ENCODE results near the gene OLAH.

Gene OLAH

DNA sequence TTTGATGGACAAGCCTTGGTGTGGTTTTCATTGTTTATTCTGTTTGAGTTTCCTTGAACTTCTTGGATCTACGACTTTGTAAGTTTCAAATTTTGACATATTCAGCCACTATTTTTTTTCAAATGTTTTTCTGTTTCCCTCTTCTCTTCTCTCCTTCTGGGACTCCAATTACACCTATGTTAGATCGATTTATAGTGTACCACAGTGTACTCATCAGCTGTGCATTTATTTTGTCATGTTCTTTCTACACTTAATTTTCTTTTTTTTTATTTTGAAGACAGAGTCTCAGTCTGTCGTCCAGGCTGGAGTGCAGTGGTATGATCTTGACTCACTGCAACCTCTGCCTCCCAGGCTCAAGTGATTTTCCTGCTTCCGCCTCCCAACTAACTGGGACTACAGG is 16.2 kb downstream of the OLAH start:
- no peak overlapping the region for H3K27ac ChIP-seq
- TF ChIP-seq, protein P1, sequence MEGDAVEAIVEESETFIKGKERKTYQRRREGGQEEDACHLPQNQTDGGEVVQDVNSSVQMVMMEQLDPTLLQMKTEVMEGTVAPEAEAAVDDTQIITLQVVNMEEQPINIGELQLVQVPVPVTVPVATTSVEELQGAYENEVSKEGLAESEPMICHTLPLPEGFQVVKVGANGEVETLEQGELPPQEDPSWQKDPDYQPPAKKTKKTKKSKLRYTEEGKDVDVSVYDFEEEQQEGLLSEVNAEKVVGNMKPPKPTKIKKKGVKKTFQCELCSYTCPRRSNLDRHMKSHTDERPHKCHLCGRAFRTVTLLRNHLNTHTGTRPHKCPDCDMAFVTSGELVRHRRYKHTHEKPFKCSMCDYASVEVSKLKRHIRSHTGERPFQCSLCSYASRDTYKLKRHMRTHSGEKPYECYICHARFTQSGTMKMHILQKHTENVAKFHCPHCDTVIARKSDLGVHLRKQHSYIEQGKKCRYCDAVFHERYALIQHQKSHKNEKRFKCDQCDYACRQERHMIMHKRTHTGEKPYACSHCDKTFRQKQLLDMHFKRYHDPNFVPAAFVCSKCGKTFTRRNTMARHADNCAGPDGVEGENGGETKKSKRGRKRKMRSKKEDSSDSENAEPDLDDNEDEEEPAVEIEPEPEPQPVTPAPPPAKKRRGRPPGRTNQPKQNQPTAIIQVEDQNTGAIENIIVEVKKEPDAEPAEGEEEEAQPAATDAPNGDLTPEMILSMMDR (conservative IDR thresholded peaks at IDR 0.05), result no peak

DNA sequence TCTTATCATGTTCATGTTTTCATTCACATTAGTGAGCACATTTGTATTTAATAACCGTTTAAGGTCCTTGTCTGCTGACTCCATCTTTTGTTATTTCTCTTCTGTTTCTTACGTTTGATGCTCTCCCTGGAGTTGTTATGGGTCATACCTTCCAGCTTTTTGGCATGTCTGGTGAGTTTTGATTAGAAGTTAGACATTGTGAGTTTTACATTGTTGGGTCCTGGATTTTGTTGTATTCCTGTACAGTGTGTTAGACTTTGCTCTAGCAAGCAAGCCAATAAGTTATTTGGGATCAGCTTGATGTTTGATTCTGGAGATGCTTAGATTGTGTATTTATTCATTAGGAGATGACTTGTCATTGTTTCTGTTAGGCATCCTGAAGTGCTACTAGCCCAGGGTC is 16.9 kb downstream of the OLAH start:
- TF ChIP-seq, protein P1 (conservative IDR thresholded peaks at IDR 0.05), result no peak
- H3K27ac ChIP-seq, result no peak overlapping the region

DNA sequence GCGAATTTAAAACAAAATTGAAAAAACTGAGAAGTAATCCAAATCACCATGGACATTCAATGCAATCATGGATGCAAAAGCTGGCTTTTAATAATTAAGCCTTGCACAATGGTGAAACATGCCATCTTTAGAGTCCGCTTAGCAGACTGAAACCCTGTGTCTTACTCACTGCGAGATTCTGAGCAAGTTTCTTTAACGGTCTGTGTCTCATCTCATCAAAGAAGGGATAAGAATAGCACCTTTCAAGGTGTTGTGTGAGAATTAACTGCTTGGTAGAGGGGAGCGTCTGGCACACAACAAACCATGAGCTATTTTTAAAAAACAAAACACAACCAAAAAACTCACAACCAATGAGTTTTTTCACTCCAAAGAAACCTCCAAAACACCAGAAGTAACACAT is 23.4 kb downstream of the OLAH start:
- H3K27ac ChIP-seq, result no peak overlapping the region
- TF ChIP-seq, protein P1 (conservative IDR thresholded peaks at IDR 0.05), result no peak

DNA sequence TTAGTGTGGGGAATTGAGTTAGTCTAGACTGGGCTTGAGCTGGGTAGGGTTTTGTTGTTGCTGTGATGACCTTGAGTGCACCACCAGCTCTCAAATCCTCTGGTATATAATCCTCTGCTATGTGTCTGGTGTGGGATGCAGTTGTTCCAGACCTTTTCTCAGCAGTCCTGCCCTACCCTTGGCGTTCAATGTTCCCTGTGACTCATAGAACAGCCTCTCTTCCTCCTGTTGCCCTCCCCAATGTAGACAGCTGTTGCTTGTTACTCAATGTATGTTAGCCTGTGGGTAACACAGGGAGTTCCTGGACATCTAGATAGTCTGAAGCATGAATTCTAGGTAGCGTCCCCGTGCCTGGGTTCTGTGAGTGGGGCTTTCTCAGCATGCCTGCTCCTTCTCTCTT is 25.1 kb downstream of the OLAH start:
- H3K27ac ChIP-seq, result no peak overlapping the region
- TF ChIP-seq, protein P1 (conservative IDR thresholded peaks at IDR 0.05), result no peak

DNA sequence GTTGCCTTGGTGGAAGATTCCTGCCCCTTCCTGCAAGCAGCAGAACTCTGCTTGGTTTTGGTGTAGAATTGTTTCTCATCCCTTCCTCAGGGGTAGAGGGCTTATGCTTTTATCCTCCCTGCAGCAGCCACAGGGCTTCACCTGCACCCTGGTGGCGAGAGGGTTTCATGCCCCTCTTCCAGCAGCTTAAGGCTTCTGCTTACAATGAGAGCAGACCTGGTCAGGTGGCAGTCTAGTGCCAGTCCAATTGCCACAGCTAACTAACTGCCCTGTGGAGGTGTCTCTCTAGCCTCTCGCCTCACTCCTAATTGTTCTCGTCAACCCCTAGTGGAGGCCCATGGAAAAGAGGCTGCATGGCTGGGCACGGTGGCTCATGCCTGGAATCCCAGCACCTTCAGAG is 25.5 kb downstream of the OLAH start:
- TF ChIP-seq, protein P1 (conservative IDR thresholded peaks at IDR 0.05), result 0 out of 2 replicates have a peak, but pooled peaks have one; percentile 9

DNA sequence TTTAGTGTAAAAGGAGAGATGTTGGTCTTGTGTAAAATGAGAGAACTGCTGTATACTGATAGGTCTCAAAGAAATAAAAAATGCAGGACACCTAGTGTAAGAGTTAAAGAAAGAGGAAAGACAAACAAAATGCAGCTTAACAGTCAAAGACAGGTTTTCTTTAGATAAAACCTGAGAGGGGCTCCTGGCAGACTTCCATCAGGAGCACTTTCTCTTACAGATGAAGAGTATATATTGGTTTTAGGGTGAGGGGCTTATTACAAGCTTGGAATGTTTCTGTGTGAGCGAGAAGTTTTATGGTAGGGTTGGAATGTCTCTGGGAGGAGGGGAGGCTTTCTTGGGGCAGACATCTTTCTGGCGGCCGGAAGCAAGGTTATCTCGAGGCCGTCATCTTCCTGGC is 28.6 kb downstream of the OLAH start:
- H3K27ac ChIP-seq, result no peak overlapping the region
- TF ChIP-seq, protein P1 (conservative IDR thresholded peaks at IDR 0.05), result no peak

More for the DNA sequence above, 25.5 kb downstream of the OLAH start:
- no peak overlapping the region for H3K27ac ChIP-seq

DNA sequence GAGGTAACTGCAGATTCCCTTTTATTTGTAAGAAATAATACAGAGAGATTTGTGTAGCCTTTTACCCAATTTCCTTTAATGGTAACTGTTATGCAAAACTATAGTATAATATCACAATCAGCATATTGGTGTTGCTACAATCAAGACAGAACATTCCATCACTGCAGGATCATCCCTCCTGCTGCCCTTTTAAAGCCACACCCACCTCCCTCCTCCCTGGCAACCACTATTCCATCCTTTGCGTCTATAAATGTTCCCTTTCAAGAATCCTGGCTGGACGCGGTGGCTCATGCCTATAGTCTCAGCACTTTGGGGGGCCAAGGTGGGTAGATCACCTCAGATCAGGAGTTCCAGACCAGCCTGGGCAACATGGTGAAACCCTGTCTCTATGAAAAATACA is 31.7 kb downstream of the OLAH start:
- TF ChIP-seq, protein P1 (conservative IDR thresholded peaks at IDR 0.05), result no peak

More for the DNA sequence above, 31.7 kb downstream of the OLAH start:
- no peak overlapping the region for H3K27ac ChIP-seq

All from VCaP (cell line).